Right lobe of liver (tissue), 4 donors: Measurements from ENCODE around the gene RUVBL2.
"Not testable (repeated sequence)": the region's sequence is repeated elsewhere in the genome, so short reads cannot be mapped to it uniquely, and the experiment has no call there.

ENCODE experiments used
- POLR2A ChIP-seq: fragments of 450-650 bp; IDR thresholded peaks from one replicate; pipeline ENCODE4 v1.6.1; 2017; ENCODE audit warnings: antibody characterized with exemption, mild to moderate bottlenecking
- TF ChIP-seq, protein P1 (sequence below), 4 donors: fragments of 200-600 bp in 3 of 4; fragments of 450-650 bp in 1 of 4; IDR thresholded peaks; one replicate each; pipeline versions ENCODE4 v1.5.1 to v1.8.0; 2016 to 2022; ENCODE audit warnings: antibody characterized with exemption in 4 of 4, mild to moderate bottlenecking in 2 of 4
- donor health status: DM: no; HTN: no; CAD: no.
- donor health status: DM: no; HTN: no; CAD: no.
- donor health status: DM: no; HTN: yes; CAD: no.

DNA sequence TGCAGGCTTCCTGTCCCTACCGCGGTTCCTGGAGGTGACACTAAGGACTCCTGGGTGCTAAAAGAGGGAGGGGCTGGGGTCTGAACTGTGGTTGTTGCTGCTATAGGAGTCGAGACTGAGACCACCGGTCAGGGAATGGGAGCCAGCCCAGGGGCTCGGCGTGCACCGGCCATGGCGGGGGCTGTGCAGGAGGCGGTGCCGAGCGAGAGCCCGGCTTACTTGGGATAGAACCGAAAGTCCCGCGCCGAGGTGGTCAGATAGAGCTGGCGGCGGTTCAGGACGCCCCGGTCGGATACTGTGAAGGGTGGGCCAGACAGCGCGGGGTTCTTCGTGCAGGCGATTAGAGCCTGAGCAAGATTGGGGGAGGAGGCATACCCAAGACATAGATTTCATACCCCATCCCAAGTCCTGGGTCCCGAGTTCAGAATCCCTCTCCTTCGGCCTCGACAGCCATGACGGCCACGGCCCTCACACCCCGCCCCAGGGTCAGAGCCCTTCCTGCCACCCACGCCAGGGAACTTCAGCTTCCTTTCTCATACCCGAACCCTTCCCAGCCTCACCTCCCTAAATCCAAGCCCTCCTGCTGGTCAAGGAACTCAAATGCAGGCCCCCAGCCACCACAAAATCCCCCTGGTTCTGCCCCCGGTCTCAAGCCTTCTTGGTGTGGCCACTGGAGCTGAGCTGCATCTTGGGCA is 63.4 kb downstream of the RUVBL2 start:
- TF ChIP-seq, protein P1, sequence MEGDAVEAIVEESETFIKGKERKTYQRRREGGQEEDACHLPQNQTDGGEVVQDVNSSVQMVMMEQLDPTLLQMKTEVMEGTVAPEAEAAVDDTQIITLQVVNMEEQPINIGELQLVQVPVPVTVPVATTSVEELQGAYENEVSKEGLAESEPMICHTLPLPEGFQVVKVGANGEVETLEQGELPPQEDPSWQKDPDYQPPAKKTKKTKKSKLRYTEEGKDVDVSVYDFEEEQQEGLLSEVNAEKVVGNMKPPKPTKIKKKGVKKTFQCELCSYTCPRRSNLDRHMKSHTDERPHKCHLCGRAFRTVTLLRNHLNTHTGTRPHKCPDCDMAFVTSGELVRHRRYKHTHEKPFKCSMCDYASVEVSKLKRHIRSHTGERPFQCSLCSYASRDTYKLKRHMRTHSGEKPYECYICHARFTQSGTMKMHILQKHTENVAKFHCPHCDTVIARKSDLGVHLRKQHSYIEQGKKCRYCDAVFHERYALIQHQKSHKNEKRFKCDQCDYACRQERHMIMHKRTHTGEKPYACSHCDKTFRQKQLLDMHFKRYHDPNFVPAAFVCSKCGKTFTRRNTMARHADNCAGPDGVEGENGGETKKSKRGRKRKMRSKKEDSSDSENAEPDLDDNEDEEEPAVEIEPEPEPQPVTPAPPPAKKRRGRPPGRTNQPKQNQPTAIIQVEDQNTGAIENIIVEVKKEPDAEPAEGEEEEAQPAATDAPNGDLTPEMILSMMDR (IDR thresholded peaks at IDR 0.05) = not testable (repeated sequence)
- not testable (repeated sequence) for TF ChIP-seq POLR2A
